B cell (primary cell): ENCODE measurements around the gene KRT77.

Experiments used
- EZH2 ChIP-seq: IDR thresholded peaks from 2 replicates; pipeline ENCODE4 v1.6.1; 2012; ENCODE audit warnings: borderline replicate concordance, low read depth, mild to moderate bottlenecking, moderate library complexity, low read length; ENCODE audit not compliant: insufficient read depth, poor library complexity, severe bottlenecking
- TF ChIP-seq, protein P1 (sequence below): fragments of 200-600 bp; IDR thresholded peaks from one replicate; pipeline ENCODE4 v1.8.0; 2022; ENCODE audit warnings: antibody characterized with exemption, mild to moderate bottlenecking

DNA sequence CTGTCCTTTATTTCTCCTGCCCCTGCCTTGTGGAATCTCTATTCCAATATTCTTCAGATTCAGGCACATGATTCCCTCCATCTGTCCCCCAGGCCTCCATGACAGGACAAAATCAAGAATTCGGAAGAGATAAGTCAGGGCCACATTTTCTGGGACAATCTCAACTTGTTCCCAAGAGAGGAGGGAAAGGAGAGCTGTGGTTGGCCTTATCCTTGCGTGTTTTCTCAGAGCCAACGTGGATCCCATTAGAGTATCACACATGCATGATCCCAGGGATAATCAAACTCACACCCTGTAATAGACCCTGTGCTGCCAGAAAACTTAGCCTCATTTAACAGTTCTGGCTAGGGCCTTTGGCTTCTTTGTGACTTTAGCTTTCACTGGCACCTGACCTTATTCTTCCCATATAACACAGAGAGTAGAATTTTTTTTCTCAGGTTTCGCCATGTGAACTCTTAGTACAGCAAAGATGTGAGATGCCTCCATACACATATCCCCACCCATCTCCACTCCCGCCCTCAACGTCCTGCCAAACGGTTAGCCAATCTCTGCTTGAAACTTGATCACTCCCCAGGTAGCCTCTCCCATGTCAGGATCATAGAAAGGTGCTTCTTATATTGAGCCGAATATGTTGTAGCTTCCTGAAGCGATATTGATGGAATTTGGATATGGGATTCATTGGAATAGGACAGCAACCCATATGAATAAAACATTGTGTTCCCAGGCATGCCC, 16.4 kb downstream of the KRT77 start:
- TF ChIP-seq, protein P1, sequence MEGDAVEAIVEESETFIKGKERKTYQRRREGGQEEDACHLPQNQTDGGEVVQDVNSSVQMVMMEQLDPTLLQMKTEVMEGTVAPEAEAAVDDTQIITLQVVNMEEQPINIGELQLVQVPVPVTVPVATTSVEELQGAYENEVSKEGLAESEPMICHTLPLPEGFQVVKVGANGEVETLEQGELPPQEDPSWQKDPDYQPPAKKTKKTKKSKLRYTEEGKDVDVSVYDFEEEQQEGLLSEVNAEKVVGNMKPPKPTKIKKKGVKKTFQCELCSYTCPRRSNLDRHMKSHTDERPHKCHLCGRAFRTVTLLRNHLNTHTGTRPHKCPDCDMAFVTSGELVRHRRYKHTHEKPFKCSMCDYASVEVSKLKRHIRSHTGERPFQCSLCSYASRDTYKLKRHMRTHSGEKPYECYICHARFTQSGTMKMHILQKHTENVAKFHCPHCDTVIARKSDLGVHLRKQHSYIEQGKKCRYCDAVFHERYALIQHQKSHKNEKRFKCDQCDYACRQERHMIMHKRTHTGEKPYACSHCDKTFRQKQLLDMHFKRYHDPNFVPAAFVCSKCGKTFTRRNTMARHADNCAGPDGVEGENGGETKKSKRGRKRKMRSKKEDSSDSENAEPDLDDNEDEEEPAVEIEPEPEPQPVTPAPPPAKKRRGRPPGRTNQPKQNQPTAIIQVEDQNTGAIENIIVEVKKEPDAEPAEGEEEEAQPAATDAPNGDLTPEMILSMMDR, result no peak
- TF ChIP-seq EZH2, result no peak
